AG10803 (cell line): Measurements from ENCODE around the gene WWOX.

ENCODE experiments used
- DNase-seq: peaks from one replicate; pipeline ENCODE4 v3.0.0; 2010; ENCODE audit warnings: low read depth
- H3K4me3 ChIP-seq: 2 replicates; pipeline ENCODE4 v1.5.1; 2011; ENCODE audit warnings: mild to moderate bottlenecking, low read length, control low read depth
- CTCF ChIP-seq: conservative IDR thresholded peaks from 2 replicates; pipeline ENCODE4 v1.5.1; 2011; ENCODE audit warnings: mild to moderate bottlenecking, low read length, control low read depth, inconsistent platforms

The WWOX gene

GRCh38 chr16:78353640-78354275, 254.3 kb downstream of the WWOX start:
- no peak for TF ChIP-seq CTCF

GRCh38 chr16:78362524-78363135, 263.2 kb downstream of the WWOX start:
- DNase-seq: no peak
- no peak overlapping the region for H3K4me3 ChIP-seq
- TF ChIP-seq CTCF: no peak

More at GRCh38 chr16:78353640-78354275, 254.3 kb downstream of the WWOX start:
- no peak overlapping the region for H3K4me3 ChIP-seq
- DNase-seq: no peak

- no peak for TF ChIP-seq CTCF
- DNase-seq: no peak
- H3K4me3 ChIP-seq: no peak overlapping the region
These were observed 264.5 kb downstream of the WWOX start for GRCh38 chr16:78363843-78364555.

GRCh38 chr16:78364556-78364880, 265.1 kb downstream of the WWOX start:
- no peak overlapping the region for H3K4me3 ChIP-seq
- TF ChIP-seq CTCF: no peak
- no peak for DNase-seq

- H3K4me3 ChIP-seq: no peak overlapping the region
- DNase-seq: no peak
- TF ChIP-seq CTCF: no peak
These were observed 265.9 kb downstream of the WWOX start for GRCh38 chr16:78365366-78365765.

- no peak for DNase-seq
- TF ChIP-seq CTCF: no peak
- H3K4me3 ChIP-seq: no peak overlapping the region
These were observed 269.0 kb downstream of the WWOX start for GRCh38 chr16:78368121-78369102.
